Stimulated activated CD8-positive, alpha-beta memory T cell treated with anti-CD3 and anti-CD28 coated beads, Interleukin-15, amount 100 ng/mL, for 48 hours (primary cell): ENCODE results near the gene CDC45.

Source experiments
- DNase-seq, 2 donors: peaks; one replicate each; pipeline ENCODE4 v3.0.0-alpha.2; 2020; ENCODE audit warnings: low read depth in 2 of 2

CDC45 gene

DNA sequence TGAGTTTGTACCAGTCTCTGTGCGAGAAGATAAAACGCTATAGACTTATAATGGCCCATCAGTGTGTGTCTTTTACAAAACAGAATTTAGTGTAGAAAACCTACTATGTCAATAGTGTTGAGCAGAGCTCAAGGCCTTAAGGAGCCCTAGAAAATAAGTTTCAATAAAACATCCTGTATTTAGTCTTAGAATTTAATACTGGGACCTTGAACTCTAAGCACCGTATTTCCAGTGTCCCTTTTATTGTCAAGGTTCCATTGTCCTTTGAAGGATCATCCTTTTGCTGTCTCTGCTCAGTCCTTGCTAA lies 16.6 kb downstream of the CDC45 start:
- DNase-seq = no peak

DNA sequence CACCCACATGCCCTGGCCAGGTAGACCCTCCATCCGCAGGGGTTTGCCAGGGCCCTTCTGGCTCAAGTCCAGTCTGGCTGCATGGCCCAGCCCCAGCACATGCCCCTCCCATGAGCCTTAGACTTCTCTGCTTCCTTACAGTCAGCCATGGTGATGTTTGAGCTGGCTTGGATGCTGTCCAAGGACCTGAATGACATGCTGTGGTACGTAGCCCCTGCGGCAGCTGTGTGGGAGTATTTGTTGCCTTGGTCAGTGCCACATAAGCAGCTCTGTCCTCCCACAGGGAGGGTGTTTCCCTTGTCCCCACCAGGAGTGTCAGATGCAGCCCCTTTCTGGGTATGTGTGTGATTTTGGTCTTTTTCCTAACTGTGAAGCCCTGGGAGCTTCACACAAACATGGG lies 17.5 kb downstream of the CDC45 start:
- DNase-seq = no peak

GRCh38 chr22:19498154-19498865 lies 18.6 kb downstream of the CDC45 start:
- DNase-seq = no peak

- no peak for DNase-seq
Observed at GRCh38 chr22:19498866-19499190, 19.1 kb downstream of the CDC45 start.

DNA sequence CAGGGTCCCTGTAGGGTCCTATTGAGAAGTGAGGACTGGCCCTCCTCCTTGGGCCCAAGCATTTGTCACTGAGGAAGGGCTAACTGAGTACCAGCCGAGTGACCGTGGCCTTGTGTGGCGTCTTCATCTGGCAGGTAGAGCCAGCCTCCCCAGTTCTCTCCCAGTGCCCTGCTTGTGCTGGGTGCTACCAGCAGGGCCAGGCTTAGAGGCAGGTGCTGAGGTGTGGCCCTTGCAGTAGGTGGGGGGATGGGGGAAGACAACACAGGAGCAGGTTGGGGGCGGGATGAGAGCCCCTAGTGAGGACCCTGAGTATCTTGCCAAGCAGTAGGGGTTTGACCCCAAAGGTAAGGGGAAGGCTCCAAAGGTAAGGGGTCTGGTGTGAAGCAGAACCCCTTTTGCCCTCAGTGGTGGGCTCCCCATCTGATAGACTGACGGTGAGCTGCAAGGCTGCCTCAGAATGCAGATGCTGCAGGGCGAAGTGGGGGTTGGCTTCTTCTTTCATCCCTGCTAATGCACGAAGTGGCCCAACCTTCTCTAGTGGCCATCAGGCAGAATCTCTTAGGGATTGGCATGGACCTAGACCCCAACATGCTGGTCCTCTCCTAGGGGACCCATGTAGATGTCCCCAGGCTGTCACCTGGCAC lies 19.6 kb downstream of the CDC45 start:
- no peak for DNase-seq

- no peak for DNase-seq
Observed at GRCh38 chr22:19499880-19500242, 20.1 kb downstream of the CDC45 start.

GRCh38 chr22:19501897-19502447 lies 22.3 kb downstream of the CDC45 start:
- DNase-seq = no peak

DNA sequence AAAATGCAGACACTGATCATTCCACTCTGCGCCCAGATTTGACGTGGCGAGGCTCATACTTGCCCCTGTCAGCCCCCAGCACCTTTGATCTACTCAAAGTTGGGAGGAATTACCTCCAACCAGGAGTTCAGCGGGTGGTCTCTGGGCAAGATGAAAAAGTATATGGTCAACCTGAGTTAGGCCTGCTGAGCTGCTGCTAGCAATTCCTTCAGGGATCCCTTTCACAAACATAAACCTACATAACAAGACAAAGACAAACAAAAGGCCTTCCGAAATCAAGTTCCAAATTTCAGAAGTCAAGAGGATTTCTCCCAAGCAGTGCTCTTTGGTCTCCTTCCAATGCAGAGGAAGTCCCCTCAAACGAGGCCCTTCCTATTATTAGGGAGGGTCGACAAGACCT lies 23.6 kb downstream of the CDC45 start:
- DNase-seq = no peak

DNA sequence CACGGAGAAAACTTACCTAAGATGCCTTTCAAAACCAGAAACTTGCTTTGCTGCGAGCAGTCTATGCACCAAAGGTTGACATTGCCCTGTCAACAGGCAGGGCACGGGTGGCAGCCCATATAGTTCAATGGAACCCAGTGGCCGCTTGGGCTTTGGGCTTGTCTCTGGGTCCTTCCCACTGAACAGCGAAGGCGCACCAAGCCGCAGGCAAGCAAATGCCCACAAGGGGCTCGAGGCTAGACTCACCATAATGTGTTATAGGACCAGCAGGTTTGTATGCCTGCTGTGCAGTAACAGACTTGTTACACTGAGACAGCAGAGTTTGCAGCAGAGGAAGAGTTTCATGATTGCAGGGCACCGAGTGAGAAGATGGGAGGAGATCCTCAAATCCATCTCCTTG lies 24.1 kb downstream of the CDC45 start:
- DNase-seq = no peak

- DNase-seq = no peak
Observed at GRCh38 chr22:19504900-19505734, 25.4 kb downstream of the CDC45 start.

DNA sequence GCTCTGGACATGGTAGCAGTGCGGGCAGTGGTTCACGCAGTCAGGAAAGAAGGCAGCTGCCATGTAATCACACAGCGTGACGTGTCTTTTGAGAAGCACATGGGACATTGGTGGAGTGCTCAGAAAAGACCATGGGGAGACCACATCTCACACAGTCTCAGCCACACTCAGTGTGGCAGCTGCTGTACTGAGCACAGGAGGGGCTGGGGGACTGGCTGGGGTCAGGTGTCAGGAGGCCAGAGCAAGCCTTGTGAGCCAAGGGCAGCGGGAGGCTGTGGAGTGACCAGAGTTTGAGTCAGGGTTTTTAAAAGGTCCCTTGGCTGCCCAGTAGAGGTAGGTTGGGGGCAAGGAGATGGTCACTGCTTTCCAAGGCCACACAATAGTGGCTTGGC lies 26.0 kb downstream of the CDC45 start:
- no peak for DNase-seq

- DNase-seq = no peak
Observed at GRCh38 chr22:19506212-19506611, 26.5 kb downstream of the CDC45 start.

DNA sequence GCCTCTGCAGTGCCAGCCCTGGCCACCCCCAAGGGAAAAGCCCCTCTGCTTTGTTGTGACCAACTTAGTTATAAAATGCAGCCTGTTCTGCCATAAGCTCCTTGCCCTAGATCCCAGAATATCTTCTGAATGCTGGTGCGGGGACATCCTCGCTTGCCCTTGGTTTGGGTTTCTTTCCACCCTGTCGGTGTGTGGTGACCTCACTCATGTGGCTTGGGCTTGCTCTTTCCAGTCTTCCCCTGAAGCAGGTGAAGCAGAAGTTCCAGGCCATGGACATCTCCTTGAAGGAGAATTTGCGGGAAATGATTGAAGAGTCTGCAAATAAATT lies 27.8 kb downstream of the CDC45 start:
- no peak for DNase-seq

DNA sequence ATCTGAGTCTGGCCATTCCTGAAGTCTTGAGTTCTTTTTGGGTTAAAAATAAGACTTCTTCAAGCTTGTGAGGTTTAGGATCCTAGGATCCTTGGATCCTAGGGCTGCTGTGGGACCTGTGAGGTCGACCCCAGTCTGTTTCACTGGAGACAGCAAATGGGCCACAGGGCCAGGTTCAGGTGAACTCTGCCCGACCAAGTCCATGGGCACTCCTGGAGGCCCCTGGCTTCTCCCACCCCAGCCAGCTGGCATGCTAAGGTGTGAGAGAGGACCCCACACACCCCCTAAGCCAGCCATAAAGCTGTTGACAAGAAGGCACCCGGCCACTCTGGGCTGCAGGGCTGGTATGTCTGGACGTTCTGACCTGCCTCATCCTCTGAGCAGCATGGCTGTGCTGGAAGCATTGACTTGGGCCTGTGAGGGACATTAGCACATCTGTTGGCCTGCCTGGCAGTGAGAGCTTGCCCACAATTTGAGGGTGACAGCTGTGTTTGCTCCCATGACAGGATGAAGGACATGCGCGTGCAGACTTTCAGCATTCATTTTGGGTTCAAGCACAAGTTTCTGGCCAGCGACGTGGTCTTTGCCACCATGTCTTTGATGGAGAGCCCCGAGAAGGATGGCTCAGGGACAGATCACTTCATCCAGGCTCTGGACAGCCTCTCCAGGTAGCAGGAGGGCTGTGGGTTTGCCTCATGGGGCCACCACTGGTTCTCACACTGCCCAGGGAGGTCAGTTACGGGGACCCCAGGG lies 28.5 kb downstream of the CDC45 start:
- no peak for DNase-seq

DNA sequence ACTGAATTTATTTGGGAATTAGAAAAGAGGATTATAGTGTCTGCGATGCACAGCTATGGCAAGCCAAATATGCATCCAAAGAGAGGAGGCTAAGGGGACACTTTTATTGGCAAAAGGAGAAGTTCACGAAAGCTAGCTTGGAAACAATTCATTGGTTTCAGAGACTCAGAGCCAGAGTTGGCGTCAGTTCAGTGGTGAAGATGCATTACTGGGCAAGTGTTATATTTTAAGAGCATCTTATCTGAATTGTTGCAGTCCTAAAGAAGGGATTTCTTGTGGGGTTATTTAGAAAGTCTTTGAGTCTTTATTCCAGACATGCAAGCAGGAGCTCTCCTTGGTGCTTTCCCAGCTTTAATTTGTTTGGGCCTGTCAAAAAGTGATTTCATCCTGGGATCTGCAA lies 29.5 kb downstream of the CDC45 start:
- DNase-seq = no peak

DNA sequence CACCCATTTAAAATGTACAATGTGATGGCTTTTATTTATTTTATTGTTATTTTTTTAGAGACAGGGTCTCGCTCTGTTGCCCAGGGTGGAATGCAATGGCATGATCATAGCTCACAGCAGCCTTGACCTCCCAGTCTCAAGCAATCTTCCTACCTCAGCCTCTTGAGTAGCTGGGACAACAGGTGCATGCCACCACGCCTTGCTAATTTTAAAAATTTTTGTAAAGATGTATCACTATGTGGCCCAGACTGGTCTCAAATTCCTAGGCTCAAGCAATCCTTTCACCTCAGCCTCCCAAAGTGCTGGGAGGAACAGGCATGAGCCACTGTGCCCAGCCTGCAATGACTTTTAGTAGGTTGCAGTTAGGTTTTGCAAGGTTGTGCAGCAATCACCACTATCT lies 30.2 kb downstream of the CDC45 start:
- DNase-seq = no peak

DNA sequence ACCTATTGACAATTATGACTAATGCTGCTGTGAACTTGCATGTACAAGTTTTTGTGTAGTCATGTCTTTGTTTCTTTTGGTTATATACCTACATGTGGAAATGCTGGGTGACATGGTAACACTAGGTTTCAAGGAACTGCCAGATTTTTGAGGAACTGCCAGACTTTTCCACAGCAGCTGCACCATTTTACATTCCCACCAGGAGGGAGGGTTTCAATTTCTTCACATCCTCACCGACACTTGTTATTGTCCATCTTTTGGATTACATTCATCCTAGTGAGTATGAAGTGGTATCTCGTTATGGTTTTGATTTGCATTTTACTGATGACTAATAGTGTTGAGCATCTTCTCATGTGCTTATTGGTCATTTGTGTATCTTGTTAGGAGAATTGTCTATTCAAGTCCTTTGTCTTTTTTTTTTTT lies 31.2 kb downstream of the CDC45 start:
- no peak for DNase-seq

- DNase-seq = no peak
Observed at GRCh38 chr22:19513823-19514222, 34.1 kb downstream of the CDC45 start.

- DNase-seq = no peak
Observed at GRCh38 chr22:19514831-19515565, 35.3 kb downstream of the CDC45 start.

- no peak for DNase-seq
Observed at GRCh38 chr22:19515654-19516377, 36.1 kb downstream of the CDC45 start.
